Suppressor macrophage (primary cell): ENCODE results near the gene HMGN3.
A peak's percentile ranks its signal among the peaks of the same experiment; 100 is the strongest.
"Not testable (repeated sequence)": the region's sequence is repeated elsewhere in the genome, so short reads cannot be mapped to it uniquely, and the experiment has no call there.

Experiments used
- DNase-seq, 4 experiments: peaks; one replicate each; pipeline ENCODE4 v3.0.0-alpha.2; 2020 to 2022
- total RNA-seq, 17 experiments: gene quantifications; one replicate each; lab custom pipeline; 2026; ENCODE audit warnings: mixed read lengths in 6 of 17, inconsistent platforms in 3 of 17; lab: John Stamatoyannopoulos, UW

HMGN3 gene
- total RNA-seq: 24.8 to 75.1 (median 40.2) reads per million in 17 experiments

- peak; percentile 96 to 99 (median 98) for DNase-seq
Observed at GRCh38 chr6:79234150-79235022, at the start of gene HMGN3. TSS of gene HMGN3 (minus strand) at chr6:79234682.

- no peak for DNase-seq
Observed at GRCh38 chr6:79280756-79281155, 46.3 kb upstream of the HMGN3 start.

GRCh38 chr6:79277109-79277508, 42.6 kb upstream of the HMGN3 start:
- no peak for DNase-seq

GRCh38 chr6:79269877-79270276, 35.4 kb upstream of the HMGN3 start:
- peak in 2 of 4 experiments; percentile 4 to 9 for DNase-seq

- no peak for DNase-seq
Observed at GRCh38 chr6:79267128-79267527, 32.6 kb upstream of the HMGN3 start.

GRCh38 chr6:79266051-79266450, 31.6 kb upstream of the HMGN3 start:
- DNase-seq: no peak

- DNase-seq: no peak
Observed at GRCh38 chr6:79263359-79263758, 28.9 kb upstream of the HMGN3 start.

- no peak for DNase-seq
Observed at GRCh38 chr6:79261666-79262065, 27.2 kb upstream of the HMGN3 start.

GRCh38 chr6:79260772-79261171, 26.3 kb upstream of the HMGN3 start:
- no peak for DNase-seq

- DNase-seq: no peak
Observed at GRCh38 chr6:79257381-79258205, 23.1 kb upstream of the HMGN3 start.

GRCh38 chr6:79256770-79257169, 22.3 kb upstream of the HMGN3 start:
- not testable (repeated sequence) for DNase-seq

GRCh38 chr6:79255086-79255485, 20.6 kb upstream of the HMGN3 start:
- not testable (repeated sequence) for DNase-seq

- no peak for DNase-seq
Observed at GRCh38 chr6:79250559-79250958, 16.1 kb upstream of the HMGN3 start.

- DNase-seq: peak; percentile 11 to 46 (median 26)
Observed at GRCh38 chr6:79250107-79250514, 15.6 kb upstream of the HMGN3 start.

GRCh38 chr6:79249136-79249535, 14.7 kb upstream of the HMGN3 start:
- no peak for DNase-seq

- no peak for DNase-seq
Observed at GRCh38 chr6:79246891-79247290, 12.4 kb upstream of the HMGN3 start.

- no peak for DNase-seq
Observed at GRCh38 chr6:79241228-79241627, 6.7 kb upstream of the HMGN3 start.

- DNase-seq: peak in 3 of 4 experiments; percentile 36 to 57 (median 38)
Observed at GRCh38 chr6:79240509-79240908, 6.0 kb upstream of the HMGN3 start.

- no peak for DNase-seq
Observed at GRCh38 chr6:79239536-79240168, 5.2 kb upstream of the HMGN3 start.

- peak; percentile 12 to 62 (median 40) for DNase-seq
Observed at GRCh38 chr6:79238919-79239318, 4.4 kb upstream of the HMGN3 start.

GRCh38 chr6:79236711-79237110, 2.2 kb upstream of the HMGN3 start:
- DNase-seq: no peak

- DNase-seq: peak; percentile 90 to 97 (median 94)
Observed at GRCh38 chr6:79233611-79234149, 802 bp downstream of the HMGN3 start.
